ENCODE data around the gene ENPP6.

GRCh38 chr4:184148738-184149637 is 68.7 kb downstream of the ENPP6 start:
- TF ChIP-seq CTCF (conservative IDR thresholded peaks at IDR 0.05; ENCODE audit: low read depth, low read length) (no peak), EZH2 (IDR thresholded peaks at IDR 0.05; ENCODE audit: borderline replicate concordance, low read depth, low read length, poor library complexity, severe bottlenecking) (no peak)
